Rectal smooth muscle tissue (tissue), 1 donor: ENCODE results near the gene ZFP91.

Experiments used
- H3K27ac ChIP-seq: one replicate; pipeline ENCODE4 v1.7.0; 2013; ENCODE audit warnings: low read depth, low read length, inconsistent platforms
- H3K27me3 ChIP-seq: one replicate; pipeline ENCODE4 v1.7.0; 2013; ENCODE audit warnings: low read length; ENCODE audit not compliant: control insufficient read depth, insufficient read depth
- H3K36me3 ChIP-seq: one replicate; pipeline ENCODE4 v1.7.0; 2013; ENCODE audit warnings: low read length; ENCODE audit not compliant: control insufficient read depth, insufficient read depth
- H3K4me1 ChIP-seq: one replicate; pipeline ENCODE4 v1.7.0; 2013; ENCODE audit warnings: low read length; ENCODE audit not compliant: control insufficient read depth, insufficient read depth
- H3K4me3 ChIP-seq: one replicate; pipeline ENCODE4 v1.7.0; 2013; ENCODE audit warnings: low read length
- H3K9ac ChIP-seq: one replicate; pipeline ENCODE4 v1.7.0; 2013; ENCODE audit warnings: low read length

ZFP91 gene

DNA sequence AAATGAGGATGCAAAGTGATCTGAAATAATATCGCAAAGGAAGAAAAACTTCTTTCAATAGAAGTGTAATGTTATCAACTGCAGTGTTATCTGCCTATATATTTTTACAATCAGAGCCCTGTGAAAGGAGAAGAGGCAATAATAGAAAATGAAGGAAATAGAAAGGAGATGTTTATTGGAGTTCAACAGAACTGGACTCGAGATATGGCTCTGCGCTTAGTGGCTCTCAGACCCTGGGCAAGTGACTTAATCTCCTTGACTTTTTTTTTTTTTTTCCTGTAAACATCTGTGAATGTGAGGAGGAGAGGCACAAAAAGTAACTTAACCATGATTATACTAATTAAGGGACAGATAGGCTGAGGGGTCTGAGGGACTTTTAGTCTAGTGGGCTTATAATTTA is 62.5 kb downstream of the ZFP91 start:
- H3K4me3 ChIP-seq = no peak overlapping the region
- H3K27ac ChIP-seq = no peak overlapping the region
- H3K9ac ChIP-seq = no peak overlapping the region

DNA sequence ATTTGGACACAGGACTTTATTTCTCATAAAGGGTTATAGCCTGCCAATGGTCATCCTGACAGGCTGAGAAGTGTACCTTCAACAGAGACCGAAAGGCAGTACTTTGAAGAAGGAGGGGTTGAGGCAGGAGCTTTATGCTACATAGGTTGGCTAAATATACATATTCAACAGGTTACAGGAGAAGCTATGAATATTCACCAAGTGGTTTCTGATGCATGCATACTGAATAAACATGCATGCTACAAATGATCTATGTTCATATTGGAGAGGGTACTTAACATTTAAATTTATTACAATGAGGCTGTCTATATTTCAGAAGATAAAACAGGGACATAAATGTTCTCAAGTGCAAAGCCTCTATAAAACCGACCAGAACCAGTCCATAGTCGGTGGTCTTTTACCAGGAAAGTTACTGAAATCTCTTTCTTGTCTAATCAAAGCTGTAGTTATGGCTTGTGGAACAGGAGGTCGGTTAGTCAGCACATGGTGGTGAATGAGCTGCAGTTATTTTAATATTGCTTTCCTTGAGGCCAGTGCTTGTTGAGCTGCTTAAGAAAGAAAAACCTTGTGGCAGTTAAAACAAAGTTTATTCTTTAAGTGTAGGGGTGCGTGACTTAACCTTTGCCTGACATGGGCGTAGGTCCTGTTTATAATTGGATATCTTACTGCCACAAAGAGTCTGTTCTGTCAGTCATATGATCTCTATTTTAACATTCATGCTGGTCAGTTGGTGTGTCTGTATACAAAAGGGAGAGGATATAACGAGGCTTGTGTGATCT is 63.1 kb downstream of the ZFP91 start:
- no peak overlapping the region for H3K9ac ChIP-seq
- no peak overlapping the region for H3K27ac ChIP-seq
- no peaks in the 10 kb centered on the region for H3K27me3 ChIP-seq
- no peaks in the 10 kb centered on the region for H3K4me1 ChIP-seq
- no peak overlapping the region for H3K4me3 ChIP-seq
- no peaks in the 10 kb centered on the region for H3K36me3 ChIP-seq

More for the DNA sequence above, 62.5 kb downstream of the ZFP91 start:
- Histone ChIP-seq H3K27me3 (no peaks in the 10 kb centered on the region), H3K36me3 (no peaks in the 10 kb centered on the region), H3K4me1 (no peaks in the 10 kb centered on the region)

DNA sequence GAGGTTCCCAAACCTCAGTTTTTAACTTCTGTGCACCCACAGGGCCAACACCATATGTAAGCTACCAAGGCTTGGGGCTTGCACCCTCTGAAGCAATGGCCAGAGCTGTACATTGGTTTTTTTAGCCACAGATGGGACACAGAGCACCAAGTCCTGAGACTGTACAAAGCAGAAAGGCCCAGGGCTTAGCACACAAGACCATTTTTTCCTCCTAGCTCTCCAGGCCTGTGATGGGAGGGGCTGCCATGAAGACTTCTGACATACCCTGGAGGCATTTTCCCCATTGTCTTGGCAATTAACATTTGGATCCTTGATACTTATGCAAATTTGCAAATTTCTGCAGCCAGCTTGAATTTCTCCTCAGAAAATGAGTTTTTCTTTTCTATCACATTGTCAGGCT is 67.0 kb downstream of the ZFP91 start:
- Histone ChIP-seq H3K36me3 (no peaks in the 10 kb centered on the region), H3K4me1 (no peaks in the 10 kb centered on the region), H3K4me3 (no peak overlapping the region), H3K27me3 (no peaks in the 10 kb centered on the region), H3K27ac (no peak overlapping the region), H3K9ac (no peak overlapping the region)

DNA sequence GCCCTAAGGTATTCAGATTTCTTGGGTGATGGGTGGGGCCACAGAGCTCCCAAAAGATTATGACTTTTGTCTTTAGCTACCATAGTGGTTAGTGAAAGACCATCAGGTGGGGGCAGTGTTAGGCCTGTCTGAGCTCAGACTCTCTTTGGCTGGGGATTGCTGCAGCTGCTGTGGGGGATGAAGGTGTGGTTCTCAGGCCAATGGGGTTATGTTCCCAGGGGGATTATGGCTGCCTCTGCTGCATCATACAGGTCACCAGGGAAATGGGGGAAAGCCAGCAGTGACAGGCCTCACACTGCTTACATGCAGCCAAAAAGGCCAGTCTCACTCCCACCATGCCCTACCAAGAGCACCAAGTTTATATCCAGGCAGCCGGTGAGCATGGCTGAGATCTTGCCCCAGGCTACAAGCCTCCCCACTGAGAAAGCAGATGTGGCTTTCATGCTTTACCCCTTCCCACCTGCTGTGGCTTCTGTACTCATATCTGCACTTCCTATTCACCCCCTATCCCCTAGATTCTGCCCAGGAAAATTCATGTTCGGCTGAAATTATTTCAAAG is 68.4 kb downstream of the ZFP91 start:
- no peaks in the 10 kb centered on the region for H3K27me3 ChIP-seq
- H3K9ac ChIP-seq = no peak overlapping the region
- H3K27ac ChIP-seq = no peak overlapping the region
- H3K4me1 ChIP-seq = no peaks in the 10 kb centered on the region
- H3K36me3 ChIP-seq = no peaks in the 10 kb centered on the region
- no peak overlapping the region for H3K4me3 ChIP-seq

DNA sequence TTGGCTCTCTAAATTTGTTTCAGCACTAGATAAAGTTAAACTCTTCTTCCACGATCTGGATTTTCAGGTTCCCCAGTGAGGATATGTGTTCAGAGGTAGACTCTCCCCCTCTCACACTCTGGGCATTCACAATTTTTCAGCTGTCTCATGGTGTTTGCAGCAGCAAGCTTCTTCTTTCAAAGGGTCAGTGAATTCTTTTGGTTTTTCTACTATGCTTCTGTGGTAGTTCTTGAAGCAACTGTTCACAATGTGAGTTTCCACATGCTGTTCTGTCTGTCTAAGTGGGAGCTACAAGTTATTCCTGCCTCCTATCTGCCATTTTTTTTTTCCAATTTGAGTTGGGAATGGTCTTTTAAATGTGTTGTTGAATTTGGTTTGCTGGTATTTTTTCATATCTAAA is 69.0 kb downstream of the ZFP91 start:
- Histone ChIP-seq H3K27me3 (no peaks in the 10 kb centered on the region), H3K9ac (no peak overlapping the region), H3K27ac (no peak overlapping the region), H3K4me1 (no peaks in the 10 kb centered on the region), H3K36me3 (no peaks in the 10 kb centered on the region), H3K4me3 (no peak overlapping the region)

DNA sequence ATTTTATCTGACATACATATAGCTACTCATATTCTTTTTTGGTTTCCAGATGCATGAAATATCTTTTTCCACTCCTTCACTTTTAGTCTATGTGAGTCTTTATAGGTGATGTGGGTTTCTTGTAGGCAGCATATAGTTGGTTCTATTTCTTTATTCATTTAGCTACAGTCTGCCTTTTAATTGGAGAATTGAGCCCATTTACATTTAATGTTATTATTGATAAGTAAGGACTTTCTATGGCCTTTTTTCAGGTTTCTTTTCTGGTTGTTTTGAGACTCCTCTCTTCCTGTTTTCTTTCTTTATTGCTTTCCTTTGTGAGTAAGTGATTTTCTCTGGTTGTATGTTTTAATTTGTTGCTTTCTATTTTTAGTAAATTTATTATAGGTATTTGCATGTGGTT is 70.8 kb downstream of the ZFP91 start:
- no peaks in the 10 kb centered on the region for H3K4me1 ChIP-seq
- no peaks in the 10 kb centered on the region for H3K36me3 ChIP-seq
- no peak overlapping the region for H3K9ac ChIP-seq
- no peak overlapping the region for H3K4me3 ChIP-seq
- no peak overlapping the region for H3K27ac ChIP-seq
- no peaks in the 10 kb centered on the region for H3K27me3 ChIP-seq

DNA sequence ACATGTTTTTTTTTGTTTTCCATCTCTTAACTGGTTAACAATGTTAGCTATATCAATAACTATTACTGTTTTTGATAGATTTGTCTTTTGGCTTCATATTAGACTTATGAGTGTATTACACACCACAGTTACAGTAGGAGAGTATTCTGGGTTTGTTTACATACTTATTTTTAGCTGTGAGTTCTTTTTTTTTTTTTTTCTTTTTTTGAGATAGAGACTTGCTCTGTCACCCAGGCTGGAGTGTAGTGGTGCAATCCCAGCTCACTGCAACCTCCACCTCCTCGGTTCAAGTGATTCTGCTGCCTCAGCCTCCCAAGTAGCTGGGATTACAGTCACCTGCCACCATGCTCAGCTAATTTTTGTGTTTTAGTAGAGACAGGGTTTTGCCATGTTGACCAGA is 71.6 kb downstream of the ZFP91 start:
- no peaks in the 10 kb centered on the region for H3K4me1 ChIP-seq
- no peaks in the 10 kb centered on the region for H3K27me3 ChIP-seq
- no peak overlapping the region for H3K4me3 ChIP-seq
- no peaks in the 10 kb centered on the region for H3K36me3 ChIP-seq
- H3K9ac ChIP-seq = no peak overlapping the region
- no peak overlapping the region for H3K27ac ChIP-seq

DNA sequence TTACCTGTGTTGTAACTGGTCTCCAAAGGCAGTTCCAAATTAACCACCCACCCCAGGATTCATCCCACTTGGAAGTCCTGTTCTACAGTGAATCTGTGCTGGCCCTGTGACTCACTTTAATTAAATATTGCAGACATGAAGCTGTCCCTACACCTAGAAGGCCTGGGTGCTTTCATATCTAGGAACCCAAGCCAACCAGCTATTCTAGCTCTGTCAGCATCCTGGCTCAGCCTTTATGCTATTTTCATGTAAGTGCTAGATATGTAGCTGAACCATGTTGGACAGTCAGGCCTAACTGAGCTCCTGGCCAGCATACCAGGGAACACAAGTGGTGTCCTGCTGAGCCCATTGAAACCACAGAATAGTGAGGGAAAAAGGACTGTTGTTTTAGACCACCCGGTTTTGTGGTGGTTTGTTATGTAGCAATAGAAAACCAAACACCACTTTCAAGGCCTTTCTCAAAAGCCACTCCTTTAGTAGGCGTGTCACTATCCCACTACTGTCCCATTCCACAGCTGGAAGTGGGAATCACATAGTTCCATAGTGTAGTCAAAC is 73.9 kb downstream of the ZFP91 start:
- Histone ChIP-seq H3K4me1 (no peaks in the 10 kb centered on the region), H3K36me3 (no peaks in the 10 kb centered on the region), H3K27me3 (no peaks in the 10 kb centered on the region), H3K27ac (no peak overlapping the region), H3K4me3 (no peak overlapping the region), H3K9ac (no peak overlapping the region)

DNA sequence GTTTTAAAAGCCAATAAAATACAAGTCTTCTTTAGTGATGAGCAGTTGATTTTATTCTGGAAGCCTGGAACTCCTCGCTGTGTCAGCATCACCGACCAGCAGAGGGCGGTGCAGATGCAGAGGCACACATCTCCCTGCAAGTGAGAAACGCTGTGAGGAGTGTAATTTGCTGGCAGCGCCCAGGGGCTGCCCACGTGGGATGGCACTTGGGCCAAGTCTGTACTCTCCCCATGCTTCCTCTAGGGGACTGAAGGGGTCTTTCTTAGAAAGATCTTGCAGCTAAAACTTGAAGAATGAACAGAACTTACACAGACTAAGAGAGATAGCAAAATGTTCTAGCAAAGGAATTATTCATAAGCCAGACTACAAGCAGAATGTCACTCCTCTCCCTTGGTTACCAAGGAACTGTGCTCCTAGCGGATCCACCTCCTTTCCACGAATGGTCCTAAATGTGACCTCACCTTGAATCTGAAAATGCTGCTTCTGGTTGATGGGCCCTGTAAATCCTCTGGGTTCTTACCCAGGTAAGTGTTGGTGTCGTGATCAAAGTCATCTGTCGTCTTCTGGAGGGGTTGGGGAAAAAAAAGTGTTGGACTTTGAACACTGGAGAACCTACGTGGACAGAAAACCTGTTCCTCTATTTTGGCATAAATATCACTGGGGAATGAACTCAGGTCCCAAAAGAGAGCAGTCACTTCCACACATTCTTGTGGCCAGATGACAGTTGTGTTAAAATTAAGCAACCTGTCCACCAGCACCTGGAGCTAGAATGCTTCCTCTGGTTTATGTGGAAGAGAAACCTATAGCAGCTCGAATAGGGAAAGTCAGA is 75.4 kb downstream of the ZFP91 start:
- Histone ChIP-seq H3K9ac (no peak overlapping the region), H3K27ac (no peak overlapping the region), H3K27me3 (no peaks in the 10 kb centered on the region), H3K4me3 (no peak overlapping the region), H3K36me3 (no peaks in the 10 kb centered on the region), H3K4me1 (no peaks in the 10 kb centered on the region)

DNA sequence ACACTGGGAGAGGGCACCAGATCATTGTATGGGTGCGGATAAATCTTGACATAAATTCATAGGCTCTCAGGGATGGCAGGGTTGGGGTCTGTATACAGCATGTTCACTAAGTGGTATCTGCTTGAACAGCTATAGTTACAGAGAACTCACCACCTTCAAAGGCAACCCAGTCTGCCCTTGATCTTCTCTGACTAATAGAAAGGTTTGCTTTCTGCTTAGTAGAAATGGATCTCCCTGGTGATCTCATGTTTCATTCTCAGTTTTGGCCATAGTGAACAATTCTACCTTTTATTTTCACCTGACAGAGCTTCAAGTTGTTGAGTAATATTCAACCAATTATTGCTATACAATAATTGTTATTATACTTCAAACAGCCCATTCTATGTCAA is 76.0 kb downstream of the ZFP91 start:
- no peak overlapping the region for H3K4me3 ChIP-seq
- no peaks in the 10 kb centered on the region for H3K36me3 ChIP-seq
- H3K27me3 ChIP-seq = no peaks in the 10 kb centered on the region

DNA sequence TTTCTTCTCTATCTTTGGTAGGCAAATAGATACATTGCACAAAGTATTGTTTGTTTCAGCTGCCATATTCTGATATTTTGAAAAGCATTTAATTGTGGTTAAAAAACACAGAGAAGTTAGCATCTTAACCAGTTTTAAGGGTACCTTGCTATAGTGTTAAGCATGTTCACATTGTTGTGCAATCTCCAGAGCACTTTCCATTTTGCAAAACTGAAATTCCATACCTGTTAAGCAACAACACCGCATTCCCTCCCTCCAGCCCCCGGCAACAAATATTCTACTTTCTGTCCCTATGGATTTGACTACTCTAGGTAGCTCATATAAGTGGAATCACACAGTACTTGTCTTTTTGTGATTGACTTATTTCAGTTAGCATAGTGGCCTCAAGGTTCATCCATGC is 77.5 kb downstream of the ZFP91 start:
- Histone ChIP-seq H3K9ac (no peak overlapping the region), H3K4me3 (no peak overlapping the region), H3K27me3 (no peaks in the 10 kb centered on the region), H3K36me3 (no peaks in the 10 kb centered on the region), H3K27ac (no peak overlapping the region), H3K4me1 (no peaks in the 10 kb centered on the region)

More for the DNA sequence above, 76.0 kb downstream of the ZFP91 start:
- no peak overlapping the region for H3K9ac ChIP-seq
- H3K27ac ChIP-seq = no peak overlapping the region
- H3K4me1 ChIP-seq = no peaks in the 10 kb centered on the region

DNA sequence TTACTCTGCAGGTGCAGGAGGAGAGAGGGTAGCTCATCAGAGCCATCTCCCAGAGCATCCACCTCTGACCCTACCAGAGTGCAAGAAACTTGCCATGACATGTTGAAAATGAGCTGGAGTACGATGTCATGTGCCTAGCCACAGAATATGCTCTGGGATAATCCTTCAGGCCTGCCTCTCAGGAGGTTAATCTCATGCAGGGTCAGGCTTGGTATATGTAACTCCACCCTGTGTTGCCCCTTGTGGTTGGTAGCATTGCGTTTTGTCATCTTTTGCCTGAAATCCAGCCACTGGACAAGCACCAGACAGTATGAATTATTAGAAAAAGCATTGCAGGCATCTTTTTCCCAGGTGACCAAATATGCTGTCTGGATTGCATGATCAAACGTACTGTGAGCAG is 79.8 kb downstream of the ZFP91 start:
- H3K4me1 ChIP-seq = no peaks in the 10 kb centered on the region
- H3K36me3 ChIP-seq = no peaks in the 10 kb centered on the region
- no peak overlapping the region for H3K4me3 ChIP-seq
- H3K27ac ChIP-seq = no peak overlapping the region
- H3K27me3 ChIP-seq = no peaks in the 10 kb centered on the region
- H3K9ac ChIP-seq = no peak overlapping the region
